ENCODE measurements around the gene SHANK2.

GRCh38 chr11:71235719-71236118, 16.7 kb downstream of the SHANK2 start:
- TF ChIP-seq CTCF (optimal IDR thresholded peaks at IDR 0.05 in 1 of 3, IDR thresholded peaks at IDR 0.05 in 1 of 3, conservative IDR thresholded peaks at IDR 0.05 in 1 of 3; ENCODE audit: extremely low read depth in 1 of 3, insufficient read depth in 2 of 3, low read length in 3 of 3) (no peak), EZH2 (IDR thresholded peaks at IDR 0.05; ENCODE audit: low read length) (no peak)
